OCI-LY1 (cell line): Measurements from ENCODE around the gene CD209.

Source experiments
- H2AFZ ChIP-seq: fragments of 200-600 bp; sonication (generic), shearing (Covaris generic); 2 replicates; pipeline ENCODE4 v1.6.0; 2014; ENCODE audit warnings: antibody characterized with exemption, mild to moderate bottlenecking, low read length
- H3F3A ChIP-seq: fragments of 200-600 bp; sonication (generic), shearing (Covaris generic); 2 replicates; pipeline ENCODE4 v1.6.0; 2014; ENCODE audit warnings: mild to moderate bottlenecking, antibody characterized with exemption, low read length, moderate library complexity; ENCODE audit not compliant: insufficient read depth
- H3K27ac ChIP-seq: fragments of 200-600 bp; sonication (generic); 2 replicates; pipeline ENCODE4 v1.5.1; 2014; ENCODE audit warnings: low read length, mixed run types, mild to moderate bottlenecking, low read depth; ENCODE audit not compliant: poor library complexity, severe bottlenecking
- H3K27me3 ChIP-seq: fragments of 200-600 bp; sonication (generic); 2 replicates; pipeline ENCODE4 v1.6.0; 2014; ENCODE audit warnings: antibody characterized with exemption, mild to moderate bottlenecking, low read length, moderate library complexity; ENCODE audit not compliant: insufficient read depth
- H3K36me3 ChIP-seq: fragments of 200-600 bp; sonication (generic); 2 replicates; pipeline ENCODE4 v1.6.1; 2014; ENCODE audit warnings: mild to moderate bottlenecking, antibody characterized with exemption, low read length, moderate library complexity, mixed read lengths; ENCODE audit not compliant: insufficient read depth
- H3K4me1 ChIP-seq: fragments of 200-600 bp; sonication (generic); 2 replicates; pipeline ENCODE4 v1.5.1; 2014; ENCODE audit warnings: mild to moderate bottlenecking, low read length, moderate library complexity; ENCODE audit not compliant: insufficient read depth, severe bottlenecking
- H3K4me2 ChIP-seq: fragments of 200-600 bp; sonication (generic), shearing (Covaris generic); 2 replicates; pipeline ENCODE4 v1.6.1; 2014; ENCODE audit warnings: low read length
- H3K4me3 ChIP-seq: fragments of 200-600 bp; sonication (generic); 2 replicates; pipeline ENCODE4 v1.5.1; 2014; ENCODE audit warnings: low read length, low read depth, mild to moderate bottlenecking, mixed read lengths; ENCODE audit not compliant: poor library complexity, severe bottlenecking
- H3K79me2 ChIP-seq: fragments of 200-600 bp; shearing (Covaris generic); 2 replicates; pipeline ENCODE4 v1.6.1; 2016; ENCODE audit warnings: mixed run types, low read length, mixed read lengths; ENCODE audit not compliant: insufficient read depth
- H3K9ac ChIP-seq: fragments of 200-600 bp; sonication (generic), shearing (Covaris generic); 2 replicates; pipeline ENCODE4 v1.6.1; 2014; ENCODE audit warnings: mild to moderate bottlenecking, low read length, mixed read lengths
- H3K9me2 ChIP-seq: fragments of 200-600 bp; sonication (generic), shearing (Covaris generic); 2 replicates; pipeline ENCODE4 v1.6.1; 2014; ENCODE audit warnings: low read depth, mild to moderate bottlenecking, low read length, mixed read lengths
- H3K9me3 ChIP-seq: fragments of 200-600 bp; shearing (Covaris generic); 2 replicates; pipeline ENCODE4 v1.6.1; 2014; ENCODE audit warnings: low read length, mixed read lengths
- H4K20me1 ChIP-seq: fragments of 200-600 bp; sonication (generic), shearing (Covaris generic); 2 replicates; pipeline ENCODE4 v1.6.0; 2016; ENCODE audit warnings: mild to moderate bottlenecking, low read length; ENCODE audit not compliant: insufficient read depth
- CTCF ChIP-seq: fragments of 200-600 bp; sonication (generic), shearing (Covaris generic); IDR thresholded peaks from 2 replicates; pipeline ENCODE4 v1.5.1; 2017; ENCODE audit warnings: mild to moderate bottlenecking, antibody characterized with exemption, low read length, moderate library complexity, mixed read lengths
- EZH2 ChIP-seq: fragments of 200-600 bp; sonication (generic), shearing (Covaris generic); IDR thresholded peaks from 2 replicates; pipeline ENCODE4 v1.8.0; 2017; ENCODE audit warnings: borderline replicate concordance, mixed run types, mild to moderate bottlenecking, antibody characterized with exemption, low read length, moderate library complexity, mixed read lengths

The CD209 gene

GRCh38 chr19:7771072-7771471, 23.7 kb upstream of the CD209 start:
- H3K79me2 ChIP-seq: no peaks in the 10 kb centered on the region
- H3K27ac ChIP-seq: no peak overlapping the region
- H3K4me3 ChIP-seq: no peak overlapping the region
- H3K27me3 ChIP-seq: no peaks in the 10 kb centered on the region; the same call in 1 of the 2 replicates
- H3K4me1 ChIP-seq: no peaks in the 10 kb centered on the region
- no peaks in the 10 kb centered on the region for H4K20me1 ChIP-seq
- H3F3A ChIP-seq: no peaks in the 10 kb centered on the region
- H3K36me3 ChIP-seq: no peaks in the 10 kb centered on the region
- H3K4me2 ChIP-seq: no peak overlapping the region
- TF ChIP-seq EZH2: no peak
- no peak for TF ChIP-seq CTCF
- no peak overlapping the region for H2AFZ ChIP-seq
- no peaks in the 10 kb centered on the region for H3K9me2 ChIP-seq
- H3K9me3 ChIP-seq: no peaks in the 10 kb centered on the region
- no peak overlapping the region for H3K9ac ChIP-seq

GRCh38 chr19:7769171-7769570, 21.8 kb upstream of the CD209 start:
- H3K27me3 ChIP-seq: no peaks in the 10 kb centered on the region; the same call in 1 of the 2 replicates
- H3K27ac ChIP-seq: no peak overlapping the region
- H3K79me2 ChIP-seq: no peaks in the 10 kb centered on the region
- H3K9me2 ChIP-seq: no peaks in the 10 kb centered on the region
- H3K9ac ChIP-seq: no peak overlapping the region
- H3K9me3 ChIP-seq: no peaks in the 10 kb centered on the region
- no peaks in the 10 kb centered on the region for H3K36me3 ChIP-seq
- H3K4me2 ChIP-seq: no peak overlapping the region
- TF ChIP-seq CTCF: no peak
- no peak for TF ChIP-seq EZH2
- no peaks in the 10 kb centered on the region for H3K4me1 ChIP-seq
- H2AFZ ChIP-seq: no peak overlapping the region
- H3F3A ChIP-seq: no peaks in the 10 kb centered on the region
- no peaks in the 10 kb centered on the region for H4K20me1 ChIP-seq
- H3K4me3 ChIP-seq: no peak overlapping the region

GRCh38 chr19:7767487-7767886, 20.2 kb upstream of the CD209 start:
- TF ChIP-seq EZH2 (no peak), CTCF (no peak)
- Histone ChIP-seq H3K4me2 (no peak overlapping the region), H3K4me1 (no peaks in the 10 kb centered on the region), H3K9me2 (no peaks in the 10 kb centered on the region), H3K79me2 (no peaks in the 10 kb centered on the region), H3F3A (no peaks in the 10 kb centered on the region), H3K4me3 (no peak overlapping the region), H3K9ac (no peak overlapping the region), H4K20me1 (no peaks in the 10 kb centered on the region), H3K36me3 (no peaks in the 10 kb centered on the region), H2AFZ (no peak overlapping the region), H3K27me3 (no peaks in the 10 kb centered on the region; the same call in 1 of the 2 replicates), H3K27ac (no peak overlapping the region), H3K9me3 (no peaks in the 10 kb centered on the region)
